ENCODE data around the gene PRDM16. TPM values are rescaled to one million over a fixed set of nuclear protein-coding genes. Genes with fewer than 3 reads are reported as not detected.

The PRDM16 gene
- polyA plus RNA-seq, 1 donor from 2014 or later = 0.21 TPM

DNA sequence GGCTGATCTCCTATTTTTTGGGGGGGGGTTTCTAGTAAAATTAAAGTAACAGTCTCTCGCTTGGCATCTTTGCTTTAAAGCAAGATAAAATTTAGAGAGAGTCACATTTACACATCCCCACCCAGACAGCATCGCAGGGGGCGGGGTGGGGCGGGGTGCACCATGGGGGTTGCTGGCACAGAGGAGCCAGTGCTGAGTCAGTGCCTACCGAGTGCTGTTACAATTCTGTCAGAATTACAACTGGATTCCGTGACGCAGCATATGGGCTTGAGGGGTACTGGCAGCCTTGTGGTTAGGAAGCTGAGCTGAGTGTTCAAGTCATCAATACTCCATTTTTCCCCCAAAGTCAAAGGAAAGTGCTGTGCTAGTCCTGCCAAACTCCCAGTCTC is 175.9 kb downstream of the PRDM16 start:
- H3K9me2 ChIP-seq (ENCODE audit: insufficient read depth, low read length) = no peaks in the 10 kb centered on the region
- TF ChIP-seq RAD21 (conservative IDR thresholded peaks at IDR 0.05) (no peak), POLR2AphosphoS5 (IDR thresholded peaks at IDR 0.05) (no peak), TAF1 (IDR thresholded peaks at IDR 0.05; ENCODE audit: low read depth) (no peak), EZH2 (IDR thresholded peaks at IDR 0.05; ENCODE audit: borderline replicate concordance, insufficient read depth, low read length, poor library complexity, severe bottlenecking) (no peak), SMC3 (conservative IDR thresholded peaks at IDR 0.05; ENCODE audit: poor library complexity) (no peak), EP300 (conservative IDR thresholded peaks at IDR 0.05; ENCODE audit: poor library complexity, severe bottlenecking) (no peak), MXI1 (conservative IDR thresholded peaks at IDR 0.05; ENCODE audit: poor library complexity, severe bottlenecking) (no peak)
- TF ChIP-seq, protein P1, sequence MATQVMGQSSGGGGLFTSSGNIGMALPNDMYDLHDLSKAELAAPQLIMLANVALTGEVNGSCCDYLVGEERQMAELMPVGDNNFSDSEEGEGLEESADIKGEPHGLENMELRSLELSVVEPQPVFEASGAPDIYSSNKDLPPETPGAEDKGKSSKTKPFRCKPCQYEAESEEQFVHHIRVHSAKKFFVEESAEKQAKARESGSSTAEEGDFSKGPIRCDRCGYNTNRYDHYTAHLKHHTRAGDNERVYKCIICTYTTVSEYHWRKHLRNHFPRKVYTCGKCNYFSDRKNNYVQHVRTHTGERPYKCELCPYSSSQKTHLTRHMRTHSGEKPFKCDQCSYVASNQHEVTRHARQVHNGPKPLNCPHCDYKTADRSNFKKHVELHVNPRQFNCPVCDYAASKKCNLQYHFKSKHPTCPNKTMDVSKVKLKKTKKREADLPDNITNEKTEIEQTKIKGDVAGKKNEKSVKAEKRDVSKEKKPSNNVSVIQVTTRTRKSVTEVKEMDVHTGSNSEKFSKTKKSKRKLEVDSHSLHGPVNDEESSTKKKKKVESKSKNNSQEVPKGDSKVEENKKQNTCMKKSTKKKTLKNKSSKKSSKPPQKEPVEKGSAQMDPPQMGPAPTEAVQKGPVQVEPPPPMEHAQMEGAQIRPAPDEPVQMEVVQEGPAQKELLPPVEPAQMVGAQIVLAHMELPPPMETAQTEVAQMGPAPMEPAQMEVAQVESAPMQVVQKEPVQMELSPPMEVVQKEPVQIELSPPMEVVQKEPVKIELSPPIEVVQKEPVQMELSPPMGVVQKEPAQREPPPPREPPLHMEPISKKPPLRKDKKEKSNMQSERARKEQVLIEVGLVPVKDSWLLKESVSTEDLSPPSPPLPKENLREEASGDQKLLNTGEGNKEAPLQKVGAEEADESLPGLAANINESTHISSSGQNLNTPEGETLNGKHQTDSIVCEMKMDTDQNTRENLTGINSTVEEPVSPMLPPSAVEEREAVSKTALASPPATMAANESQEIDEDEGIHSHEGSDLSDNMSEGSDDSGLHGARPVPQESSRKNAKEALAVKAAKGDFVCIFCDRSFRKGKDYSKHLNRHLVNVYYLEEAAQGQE (IDR thresholded peaks at IDR 0.05; ENCODE audit: borderline replicate concordance) = no peak
- TF ChIP-seq, protein P2, sequence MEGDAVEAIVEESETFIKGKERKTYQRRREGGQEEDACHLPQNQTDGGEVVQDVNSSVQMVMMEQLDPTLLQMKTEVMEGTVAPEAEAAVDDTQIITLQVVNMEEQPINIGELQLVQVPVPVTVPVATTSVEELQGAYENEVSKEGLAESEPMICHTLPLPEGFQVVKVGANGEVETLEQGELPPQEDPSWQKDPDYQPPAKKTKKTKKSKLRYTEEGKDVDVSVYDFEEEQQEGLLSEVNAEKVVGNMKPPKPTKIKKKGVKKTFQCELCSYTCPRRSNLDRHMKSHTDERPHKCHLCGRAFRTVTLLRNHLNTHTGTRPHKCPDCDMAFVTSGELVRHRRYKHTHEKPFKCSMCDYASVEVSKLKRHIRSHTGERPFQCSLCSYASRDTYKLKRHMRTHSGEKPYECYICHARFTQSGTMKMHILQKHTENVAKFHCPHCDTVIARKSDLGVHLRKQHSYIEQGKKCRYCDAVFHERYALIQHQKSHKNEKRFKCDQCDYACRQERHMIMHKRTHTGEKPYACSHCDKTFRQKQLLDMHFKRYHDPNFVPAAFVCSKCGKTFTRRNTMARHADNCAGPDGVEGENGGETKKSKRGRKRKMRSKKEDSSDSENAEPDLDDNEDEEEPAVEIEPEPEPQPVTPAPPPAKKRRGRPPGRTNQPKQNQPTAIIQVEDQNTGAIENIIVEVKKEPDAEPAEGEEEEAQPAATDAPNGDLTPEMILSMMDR (IDR thresholded peaks at IDR 0.05; ENCODE audit: poor library complexity, severe bottlenecking) = no peak
- no peak overlapping the region for H3K4me3 ChIP-seq (ENCODE audit: low read length)

DNA sequence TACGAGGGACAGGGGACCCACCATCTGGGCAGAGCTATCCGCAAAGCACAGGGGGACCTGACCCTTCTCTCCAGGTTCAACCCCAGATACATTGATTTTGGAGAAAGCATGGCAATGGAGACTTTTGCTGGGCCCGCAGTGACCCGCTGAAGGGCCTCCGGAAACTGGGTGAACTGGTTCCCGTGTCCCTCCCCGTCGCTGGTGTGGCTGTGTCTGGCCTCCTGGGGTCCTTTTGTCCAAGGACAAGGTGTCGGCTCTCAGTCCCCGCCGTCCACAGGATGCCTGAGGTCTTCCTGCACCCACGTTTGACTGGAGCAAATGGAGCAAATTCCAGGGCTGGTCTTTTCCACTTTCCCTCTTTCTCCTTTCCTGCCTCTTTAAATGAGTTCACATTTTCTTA is 176.3 kb downstream of the PRDM16 start:
- Histone ChIP-seq H2AFZ (ENCODE audit: low read depth, low read length) (no peak overlapping the region), H3K9me2 (ENCODE audit: insufficient read depth, low read length) (no peaks in the 10 kb centered on the region), H3K4me2 (ENCODE audit: low read length) (no peak overlapping the region), H3F3A (ENCODE audit: insufficient read depth, low read length, poor library complexity, severe bottlenecking) (peaks cover 6% of the 10 kb centered on the region), H3K27me3 (ENCODE audit: insufficient read depth, low read depth, low read length) (no peaks in the 10 kb centered on the region), H3K9ac (ENCODE audit: low read length) (no peak overlapping the region), H4K20me1 (ENCODE audit: insufficient read depth) (no peaks in the 10 kb centered on the region), H3K9me3 (ENCODE audit: low read length) (no peaks in the 10 kb centered on the region), H3K79me2 (replicated peaks; ENCODE audit: insufficient read depth, low read length) (no peaks in the 10 kb centered on the region), H3K4me3 (ENCODE audit: low read length) (no peak overlapping the region), H3K27ac (ENCODE audit: low read length) (no peak overlapping the region), H3K36me3 (ENCODE audit: insufficient read depth, low read length) (no peaks in the 10 kb centered on the region)
- TF ChIP-seq, protein P1 (IDR thresholded peaks at IDR 0.05; ENCODE audit: borderline replicate concordance) = no peak
- TF ChIP-seq TAF1 (IDR thresholded peaks at IDR 0.05; ENCODE audit: low read depth) = no peak
- TF ChIP-seq EP300 (conservative IDR thresholded peaks at IDR 0.05; ENCODE audit: poor library complexity, severe bottlenecking) = no peak
- TF ChIP-seq, protein P2 (IDR thresholded peaks at IDR 0.05; ENCODE audit: poor library complexity, severe bottlenecking) = no peak
- no peak for TF ChIP-seq SMC3 (conservative IDR thresholded peaks at IDR 0.05; ENCODE audit: poor library complexity)
- TF ChIP-seq RAD21 (conservative IDR thresholded peaks at IDR 0.05) = no peak
- no peak for TF ChIP-seq MXI1 (conservative IDR thresholded peaks at IDR 0.05; ENCODE audit: poor library complexity, severe bottlenecking)
- TF ChIP-seq POLR2AphosphoS5 (IDR thresholded peaks at IDR 0.05) = no peak
- no peak for TF ChIP-seq EZH2 (IDR thresholded peaks at IDR 0.05; ENCODE audit: borderline replicate concordance, insufficient read depth, low read length, poor library complexity, severe bottlenecking)

More for the DNA sequence above, 175.9 kb downstream of the PRDM16 start:
- Histone ChIP-seq H3K36me3 (ENCODE audit: insufficient read depth, low read length) (no peaks in the 10 kb centered on the region), H3K9me3 (ENCODE audit: low read length) (no peaks in the 10 kb centered on the region), H3K4me2 (ENCODE audit: low read length) (no peak overlapping the region), H4K20me1 (ENCODE audit: insufficient read depth) (no peaks in the 10 kb centered on the region), H3K79me2 (replicated peaks; ENCODE audit: insufficient read depth, low read length) (no peaks in the 10 kb centered on the region), H3K27ac (ENCODE audit: low read length) (no peak overlapping the region), H3K9ac (ENCODE audit: low read length) (no peak overlapping the region), H3F3A (ENCODE audit: insufficient read depth, low read length, poor library complexity, severe bottlenecking) (peaks cover 6% of the 10 kb centered on the region), H3K27me3 (ENCODE audit: insufficient read depth, low read depth, low read length) (no peaks in the 10 kb centered on the region), H2AFZ (ENCODE audit: low read depth, low read length) (no peak overlapping the region)

All from neural cell (in vitro differentiated cells).